ENCODE results near the gene PLCD1. TPM values are rescaled to one million over a fixed set of nuclear protein-coding genes. Genes with fewer than 3 reads are reported as not detected.

PLCD1 gene
- total and polyA plus RNA-seq, 2 experiments from 2014 or later: 16.0 to 24.4 TPM

DNA sequence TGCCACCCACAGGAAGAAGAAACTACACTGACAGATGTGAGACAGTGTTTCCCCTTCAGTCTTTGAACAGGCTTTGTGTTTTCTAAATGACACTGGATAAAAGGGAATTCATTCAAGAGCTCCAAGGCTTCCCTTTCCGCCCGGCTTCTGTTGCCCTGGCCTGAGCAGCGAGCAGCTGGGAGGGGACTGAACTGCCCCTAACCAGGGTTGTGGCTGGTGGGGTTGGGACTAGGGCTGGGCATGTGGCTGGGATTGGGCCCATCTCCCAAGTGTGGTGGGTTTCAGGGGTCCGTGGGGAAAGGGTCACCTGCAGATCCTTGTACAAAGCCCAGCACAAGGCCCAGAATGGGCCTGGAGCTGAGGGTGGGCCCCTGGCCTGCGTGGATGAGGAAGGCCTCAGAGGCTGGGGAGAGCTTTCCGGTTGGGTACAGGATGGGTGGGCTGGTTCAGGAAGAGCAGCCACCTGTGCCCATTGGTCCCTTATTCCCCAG, 28.4 kb downstream of the PLCD1 start:
- H3K27ac Mint-ChIP-seq: no peak overlapping the region
- H3K4me3 Mint-ChIP-seq: no peak overlapping the region

More for the DNA sequence above, 28.4 kb downstream of the PLCD1 start:
- Histone ChIP-seq H3F3A (replicated peaks; ENCODE audit: low read depth) (no peaks in the 10 kb centered on the region), H3K27me3 (ENCODE audit: insufficient read depth) (no peaks in the 10 kb centered on the region; the same call in 1 of the 2 replicates), H3K36me3 (ENCODE audit: insufficient read depth) (no peaks in the 10 kb centered on the region), H3K27ac (ENCODE audit: low read depth) (no peak overlapping the region), H3K4me3 (no peak overlapping the region), H3K79me2 (replicated peaks; ENCODE audit: insufficient read depth) (no peaks in the 10 kb centered on the region), H3K4me2 (no peak overlapping the region), H4K20me1 (replicated peaks; ENCODE audit: insufficient read depth) (no peaks in the 10 kb centered on the region), H2AFZ (no peak overlapping the region), H3K9me2 (ENCODE audit: insufficient read depth) (no peaks in the 10 kb centered on the region), H3K4me1 (ENCODE audit: insufficient read depth) (peaks cover 7% of the 10 kb centered on the region)
- Mint-ChIP-seq H3K9me3 (no peaks in the 10 kb centered on the region), H3K27me3 (ENCODE audit: insufficient read depth, low read depth, poor library complexity) (peaks cover 15% of the 10 kb centered on the region), H3K36me3 (ENCODE audit: low read depth) (peaks cover 3% of the 10 kb centered on the region; the same call in 1 of the 3 replicates), H3K4me1 (peaks cover 15% of the 10 kb centered on the region)
- no peak for DNase-seq (ENCODE audit: low spot score)
- TF ChIP-seq STAT1 (IDR thresholded peaks at IDR 0.05; ENCODE audit: unreplicated experiment) (no peak), ZNF331 (CRISPR knock-in tag; IDR thresholded peaks at IDR 0.05; ENCODE audit: low read depth) (no peak), CREB1 (CRISPR knock-in tag; IDR thresholded peaks at IDR 0.05; ENCODE audit: low read depth) (no peak), NANOG (IDR thresholded peaks at IDR 0.05; ENCODE audit: borderline replicate concordance) (no peak), EZH2phosphoT487 (IDR thresholded peaks at IDR 0.05; ENCODE audit: unreplicated experiment) (no peak), JUNB (IDR thresholded peaks at IDR 0.05; ENCODE audit: unreplicated experiment) (no peak), EZH2 (IDR thresholded peaks at IDR 0.05; ENCODE audit: low read depth, unreplicated experiment) (no peak), ZNF114 (CRISPR knock-in tag; IDR thresholded peaks at IDR 0.05) (no peak), POLR2AphosphoS5 (IDR thresholded peaks at IDR 0.05; ENCODE audit: low read depth) (no peak)
- TF ChIP-seq, protein P1, sequence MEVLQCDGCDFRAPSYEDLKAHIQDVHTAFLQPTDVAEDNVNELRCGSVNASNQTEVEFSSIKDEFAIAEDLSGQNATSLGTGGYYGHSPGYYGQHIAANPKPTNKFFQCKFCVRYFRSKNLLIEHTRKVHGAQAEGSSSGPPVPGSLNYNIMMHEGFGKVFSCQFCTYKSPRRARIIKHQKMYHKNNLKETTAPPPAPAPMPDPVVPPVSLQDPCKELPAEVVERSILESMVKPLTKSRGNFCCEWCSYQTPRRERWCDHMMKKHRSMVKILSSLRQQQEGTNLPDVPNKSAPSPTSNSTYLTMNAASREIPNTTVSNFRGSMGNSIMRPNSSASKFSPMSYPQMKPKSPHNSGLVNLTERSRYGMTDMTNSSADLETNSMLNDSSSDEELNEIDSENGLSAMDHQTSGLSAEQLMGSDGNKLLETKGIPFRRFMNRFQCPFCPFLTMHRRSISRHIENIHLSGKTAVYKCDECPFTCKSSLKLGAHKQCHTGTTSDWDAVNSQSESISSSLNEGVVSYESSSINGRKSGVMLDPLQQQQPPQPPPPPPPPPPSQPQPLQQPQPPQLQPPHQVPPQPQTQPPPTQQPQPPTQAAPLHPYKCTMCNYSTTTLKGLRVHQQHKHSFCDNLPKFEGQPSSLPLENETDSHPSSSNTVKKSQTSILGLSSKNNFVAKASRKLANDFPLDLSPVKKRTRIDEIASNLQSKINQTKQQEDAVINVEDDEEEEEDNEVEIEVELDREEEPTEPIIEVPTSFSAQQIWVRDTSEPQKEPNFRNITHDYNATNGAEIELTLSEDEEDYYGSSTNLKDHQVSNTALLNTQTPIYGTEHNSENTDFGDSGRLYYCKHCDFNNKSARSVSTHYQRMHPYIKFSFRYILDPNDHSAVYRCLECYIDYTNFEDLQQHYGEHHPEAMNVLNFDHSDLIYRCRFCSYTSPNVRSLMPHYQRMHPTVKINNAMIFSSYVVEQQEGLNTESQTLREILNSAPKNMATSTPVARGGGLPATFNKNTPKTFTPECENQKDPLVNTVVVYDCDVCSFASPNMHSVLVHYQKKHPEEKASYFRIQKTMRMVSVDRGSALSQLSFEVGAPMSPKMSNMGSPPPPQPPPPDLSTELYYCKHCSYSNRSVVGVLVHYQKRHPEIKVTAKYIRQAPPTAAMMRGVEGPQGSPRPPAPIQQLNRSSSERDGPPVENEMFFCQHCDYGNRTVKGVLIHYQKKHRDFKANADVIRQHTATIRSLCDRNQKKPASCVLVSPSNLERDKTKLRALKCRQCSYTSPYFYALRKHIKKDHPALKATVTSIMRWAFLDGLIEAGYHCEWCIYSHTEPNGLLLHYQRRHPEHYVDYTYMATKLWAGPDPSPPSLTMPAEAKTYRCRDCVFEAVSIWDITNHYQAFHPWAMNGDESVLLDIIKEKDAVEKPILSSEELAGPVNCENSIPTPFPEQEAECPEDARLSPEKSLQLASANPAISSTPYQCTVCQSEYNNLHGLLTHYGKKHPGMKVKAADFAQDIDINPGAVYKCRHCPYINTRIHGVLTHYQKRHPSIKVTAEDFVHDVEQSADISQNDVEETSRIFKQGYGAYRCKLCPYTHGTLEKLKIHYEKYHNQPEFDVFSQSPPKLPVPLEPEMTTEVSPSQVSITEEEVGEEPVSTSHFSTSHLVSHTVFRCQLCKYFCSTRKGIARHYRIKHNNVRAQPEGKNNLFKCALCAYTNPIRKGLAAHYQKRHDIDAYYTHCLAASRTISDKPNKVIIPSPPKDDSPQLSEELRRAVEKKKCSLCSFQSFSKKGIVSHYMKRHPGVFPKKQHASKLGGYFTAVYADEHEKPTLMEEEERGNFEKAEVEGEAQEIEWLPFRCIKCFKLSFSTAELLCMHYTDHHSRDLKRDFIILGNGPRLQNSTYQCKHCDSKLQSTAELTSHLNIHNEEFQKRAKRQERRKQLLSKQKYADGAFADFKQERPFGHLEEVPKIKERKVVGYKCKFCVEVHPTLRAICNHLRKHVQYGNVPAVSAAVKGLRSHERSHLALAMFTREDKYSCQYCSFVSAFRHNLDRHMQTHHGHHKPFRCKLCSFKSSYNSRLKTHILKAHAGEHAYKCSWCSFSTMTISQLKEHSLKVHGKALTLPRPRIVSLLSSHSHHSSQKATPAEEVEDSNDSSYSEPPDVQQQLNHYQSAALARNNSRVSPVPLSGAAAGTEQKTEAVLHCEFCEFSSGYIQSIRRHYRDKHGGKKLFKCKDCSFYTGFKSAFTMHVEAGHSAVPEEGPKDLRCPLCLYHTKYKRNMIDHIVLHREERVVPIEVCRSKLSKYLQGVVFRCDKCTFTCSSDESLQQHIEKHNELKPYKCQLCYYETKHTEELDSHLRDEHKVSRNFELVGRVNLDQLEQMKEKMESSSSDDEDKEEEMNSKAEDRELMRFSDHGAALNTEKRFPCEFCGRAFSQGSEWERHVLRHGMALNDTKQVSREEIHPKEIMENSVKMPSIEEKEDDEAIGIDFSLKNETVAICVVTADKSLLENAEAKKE (CRISPR knock-in tag; IDR thresholded peaks at IDR 0.05): no peak
- TF ChIP-seq, protein P2, sequence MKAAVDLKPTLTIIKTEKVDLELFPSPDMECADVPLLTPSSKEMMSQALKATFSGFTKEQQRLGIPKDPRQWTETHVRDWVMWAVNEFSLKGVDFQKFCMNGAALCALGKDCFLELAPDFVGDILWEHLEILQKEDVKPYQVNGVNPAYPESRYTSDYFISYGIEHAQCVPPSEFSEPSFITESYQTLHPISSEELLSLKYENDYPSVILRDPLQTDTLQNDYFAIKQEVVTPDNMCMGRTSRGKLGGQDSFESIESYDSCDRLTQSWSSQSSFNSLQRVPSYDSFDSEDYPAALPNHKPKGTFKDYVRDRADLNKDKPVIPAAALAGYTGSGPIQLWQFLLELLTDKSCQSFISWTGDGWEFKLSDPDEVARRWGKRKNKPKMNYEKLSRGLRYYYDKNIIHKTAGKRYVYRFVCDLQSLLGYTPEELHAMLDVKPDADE (IDR thresholded peaks at IDR 0.05): no peak
- TF ChIP-seq, protein P3, sequence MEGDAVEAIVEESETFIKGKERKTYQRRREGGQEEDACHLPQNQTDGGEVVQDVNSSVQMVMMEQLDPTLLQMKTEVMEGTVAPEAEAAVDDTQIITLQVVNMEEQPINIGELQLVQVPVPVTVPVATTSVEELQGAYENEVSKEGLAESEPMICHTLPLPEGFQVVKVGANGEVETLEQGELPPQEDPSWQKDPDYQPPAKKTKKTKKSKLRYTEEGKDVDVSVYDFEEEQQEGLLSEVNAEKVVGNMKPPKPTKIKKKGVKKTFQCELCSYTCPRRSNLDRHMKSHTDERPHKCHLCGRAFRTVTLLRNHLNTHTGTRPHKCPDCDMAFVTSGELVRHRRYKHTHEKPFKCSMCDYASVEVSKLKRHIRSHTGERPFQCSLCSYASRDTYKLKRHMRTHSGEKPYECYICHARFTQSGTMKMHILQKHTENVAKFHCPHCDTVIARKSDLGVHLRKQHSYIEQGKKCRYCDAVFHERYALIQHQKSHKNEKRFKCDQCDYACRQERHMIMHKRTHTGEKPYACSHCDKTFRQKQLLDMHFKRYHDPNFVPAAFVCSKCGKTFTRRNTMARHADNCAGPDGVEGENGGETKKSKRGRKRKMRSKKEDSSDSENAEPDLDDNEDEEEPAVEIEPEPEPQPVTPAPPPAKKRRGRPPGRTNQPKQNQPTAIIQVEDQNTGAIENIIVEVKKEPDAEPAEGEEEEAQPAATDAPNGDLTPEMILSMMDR (conservative IDR thresholded peaks at IDR 0.05; ENCODE audit: low read depth in 2 of 2): no peak
- TF ChIP-seq, protein P4, sequence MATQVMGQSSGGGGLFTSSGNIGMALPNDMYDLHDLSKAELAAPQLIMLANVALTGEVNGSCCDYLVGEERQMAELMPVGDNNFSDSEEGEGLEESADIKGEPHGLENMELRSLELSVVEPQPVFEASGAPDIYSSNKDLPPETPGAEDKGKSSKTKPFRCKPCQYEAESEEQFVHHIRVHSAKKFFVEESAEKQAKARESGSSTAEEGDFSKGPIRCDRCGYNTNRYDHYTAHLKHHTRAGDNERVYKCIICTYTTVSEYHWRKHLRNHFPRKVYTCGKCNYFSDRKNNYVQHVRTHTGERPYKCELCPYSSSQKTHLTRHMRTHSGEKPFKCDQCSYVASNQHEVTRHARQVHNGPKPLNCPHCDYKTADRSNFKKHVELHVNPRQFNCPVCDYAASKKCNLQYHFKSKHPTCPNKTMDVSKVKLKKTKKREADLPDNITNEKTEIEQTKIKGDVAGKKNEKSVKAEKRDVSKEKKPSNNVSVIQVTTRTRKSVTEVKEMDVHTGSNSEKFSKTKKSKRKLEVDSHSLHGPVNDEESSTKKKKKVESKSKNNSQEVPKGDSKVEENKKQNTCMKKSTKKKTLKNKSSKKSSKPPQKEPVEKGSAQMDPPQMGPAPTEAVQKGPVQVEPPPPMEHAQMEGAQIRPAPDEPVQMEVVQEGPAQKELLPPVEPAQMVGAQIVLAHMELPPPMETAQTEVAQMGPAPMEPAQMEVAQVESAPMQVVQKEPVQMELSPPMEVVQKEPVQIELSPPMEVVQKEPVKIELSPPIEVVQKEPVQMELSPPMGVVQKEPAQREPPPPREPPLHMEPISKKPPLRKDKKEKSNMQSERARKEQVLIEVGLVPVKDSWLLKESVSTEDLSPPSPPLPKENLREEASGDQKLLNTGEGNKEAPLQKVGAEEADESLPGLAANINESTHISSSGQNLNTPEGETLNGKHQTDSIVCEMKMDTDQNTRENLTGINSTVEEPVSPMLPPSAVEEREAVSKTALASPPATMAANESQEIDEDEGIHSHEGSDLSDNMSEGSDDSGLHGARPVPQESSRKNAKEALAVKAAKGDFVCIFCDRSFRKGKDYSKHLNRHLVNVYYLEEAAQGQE (IDR thresholded peaks at IDR 0.05; ENCODE audit: unreplicated experiment): no peak
- no peak for ATAC-seq
